Gastrocnemius medialis (tissue), 4 donors: ENCODE measurements around the gene NR6A1. TPM values are rescaled to one million over a fixed set of nuclear protein-coding genes. Genes with fewer than 3 reads are reported as not detected.

Experiments
- ATAC-seq, 2 donors: fragments of 150-250 bp; one replicate each; pipeline ENCODE4 v1.9.1; 2016
- DNase-seq, 2 donors: peaks; one replicate each; pipeline ENCODE4 v3.0.0-alpha.2; 2019
- H3K27ac ChIP-seq, 4 donors: fragments of 200-600 bp; sonication (generic); 1 replicate in 1 of 4; 2 replicates in 3 of 4; pipeline ENCODE4 v1.5.1; 2016 to 2018; ENCODE audit warnings: mild to moderate bottlenecking in 2 of 4, moderate library complexity in 1 of 4
- H3K27me3 ChIP-seq, 3 donors: fragments of 200-600 bp; sonication (generic) in 2 of 3; 1 replicate in 1 of 3; 2 replicates in 2 of 3; pipeline versions ENCODE4 v1.5.1 to v1.6.0; 2016 to 2019; ENCODE audit warnings: mild to moderate bottlenecking in 1 of 3, moderate library complexity in 1 of 3
- H3K36me3 ChIP-seq, 2 donors: fragments of 200-600 bp; sonication (generic) in 1 of 2; one replicate each; pipeline ENCODE4 v1.5.1; 2017 to 2018
- H3K4me1 ChIP-seq, 2 donors: fragments of 200-600 bp; sonication (generic) in 1 of 2; one replicate each; pipeline ENCODE4 v1.5.1; 2016 to 2017; ENCODE audit warnings: mild to moderate bottlenecking in 2 of 2
- H3K4me3 ChIP-seq, 4 donors: fragments of 200-600 bp; sonication (generic) in 3 of 4; 1 replicate in 1 of 4; 2 replicates in 3 of 4; pipeline ENCODE4 v1.5.1; 2016 to 2019; ENCODE audit warnings: mild to moderate bottlenecking in 2 of 4
- H3K9me3 ChIP-seq, 3 donors: fragments of 200-600 bp; sonication (generic) in 2 of 3; 1 replicate in 1 of 3; 2 replicates in 2 of 3; pipeline ENCODE4 v1.5.1; 2016 to 2019
- CTCF ChIP-seq, 5 experiments: fragments of 450-650 bp in 3 of 5; fragments of 200-600 bp in 2 of 5; sonication (generic) in 2 of 5; IDR thresholded peaks in 4 of 5; conservative IDR thresholded peaks in 1 of 5; 1 replicate in 4 of 5; 2 replicates in 1 of 5; pipeline ENCODE4 v1.5.1; 2016 to 2019; ENCODE audit warnings: antibody characterized with exemption in 5 of 5, mild to moderate bottlenecking in 3 of 5, moderate library complexity in 3 of 5
- POLR2A ChIP-seq, 2 donors: fragments of 450-650 bp; IDR thresholded peaks; one replicate each; pipeline ENCODE4 v1.6.1; 2017; ENCODE audit warnings: antibody characterized with exemption in 2 of 2, mild to moderate bottlenecking in 2 of 2, moderate library complexity in 2 of 2
- in situ Hi-C, 4 donors: fragments of 200-750 bp; cut with MboI; loops; one replicate each; pipeline versions ENCODE4 v1.15.0 to v1.8.0; 2017; ENCODE audit warnings: low sequenced_read_pairs in 4 of 4
- intact Hi-C: fragments of 100-400 bp; cut with DNase I; formaldehyde crosslinking; loops from one replicate; pipeline ENCODE4 v1.15.1; 2023; ENCODE audit warnings: low total_unique reads
- total RNA-seq, 4 donors: library from RNA; depleted of rRNA; stranded (reverse); fragments of >200 nt; gene quantifications; one replicate each; pipeline versions ENCODE4 v1.1.0 to v1.2.3, GENCODE V29; 2016

NR6A1 gene
- total RNA-seq, 4 donors from 2014 or later, result 0.58 to 5.6 (median 2.1) TPM

DNA sequence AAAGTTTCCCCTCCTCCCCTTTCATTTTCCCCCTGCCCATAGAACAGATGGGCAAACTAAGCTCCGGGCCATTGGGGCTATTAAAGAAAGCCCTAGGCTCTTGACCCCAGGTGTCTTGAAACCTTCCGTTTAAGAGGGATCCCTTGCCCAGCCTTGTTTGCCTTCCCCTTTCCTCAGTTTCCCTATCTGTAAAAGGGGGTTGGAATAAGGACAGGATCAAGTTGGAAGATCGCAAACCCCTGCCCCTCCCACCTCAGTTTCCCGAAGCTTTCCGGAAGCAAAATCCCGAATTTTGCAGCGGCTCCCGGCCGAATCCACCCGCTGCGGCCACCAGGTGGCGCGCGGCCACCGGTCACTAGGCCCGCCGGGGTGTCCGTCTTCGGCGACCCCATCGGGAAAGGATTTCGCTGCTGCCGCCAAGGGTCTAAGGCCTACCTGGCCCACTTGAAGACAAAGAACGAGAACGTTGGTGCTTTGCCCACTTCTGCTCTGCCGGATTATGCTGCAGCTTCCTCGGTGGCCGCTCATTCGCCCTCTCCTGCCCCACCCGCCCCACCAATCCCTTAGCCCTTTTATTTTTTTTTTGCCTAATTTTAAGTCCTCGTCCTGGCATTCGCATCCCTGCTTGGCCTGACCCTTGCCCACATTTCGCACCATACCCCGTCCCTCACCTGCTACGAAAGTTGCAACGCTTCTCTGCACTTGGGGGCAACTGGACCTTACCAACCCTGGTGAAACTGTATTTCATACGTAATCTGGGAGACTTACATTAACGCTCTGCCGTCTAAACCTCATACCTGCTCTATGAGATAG is 962 bp upstream of the NR6A1 start:
- H3K36me3 ChIP-seq, result no peaks in the 10 kb centered on the region
- intact Hi-C loops (loop anchor here (1.0 to 10.0 kb wide), 5 partner anchors 80 to 603 kb away; partner anchors contain the start of genes GOLGA1, HSPA5 and SCAI), in situ Hi-C loops (loop anchor here (5.0 to 25.0 kb wide), 6 partner anchors 75 to 615 kb away; partner anchors contain the start of genes SCAI (in 2 of the 4) and WDR38 (in 2 of the 4))
- H3K9me3 ChIP-seq, result no peaks in the 10 kb centered on the region
- peak overlapping the region; percentile 77 to 87 (median 80) for H3K27ac ChIP-seq
- peak overlapping the region; percentile 61 to 77 (median 72) for H3K4me3 ChIP-seq
- no peak for TF ChIP-seq POLR2A (IDR thresholded peaks at IDR 0.05)
- peak; percentile 97 to 99 (median 97) for TF ChIP-seq CTCF (IDR thresholded peaks at IDR 0.05 in 4 of 5, conservative IDR thresholded peaks at IDR 0.05 in 1 of 5)
- peaks cover 8 to 29% (median 11%) of the 10 kb centered on the region in 3 donors for H3K27me3 ChIP-seq
- DNase-seq (peak in 1 of 2 donors; percentile 63), ATAC-seq (peak; percentile 32 to 37)
- peaks cover 23 to 24% of the 10 kb centered on the region in 2 donors for H3K4me1 ChIP-seq

DNA sequence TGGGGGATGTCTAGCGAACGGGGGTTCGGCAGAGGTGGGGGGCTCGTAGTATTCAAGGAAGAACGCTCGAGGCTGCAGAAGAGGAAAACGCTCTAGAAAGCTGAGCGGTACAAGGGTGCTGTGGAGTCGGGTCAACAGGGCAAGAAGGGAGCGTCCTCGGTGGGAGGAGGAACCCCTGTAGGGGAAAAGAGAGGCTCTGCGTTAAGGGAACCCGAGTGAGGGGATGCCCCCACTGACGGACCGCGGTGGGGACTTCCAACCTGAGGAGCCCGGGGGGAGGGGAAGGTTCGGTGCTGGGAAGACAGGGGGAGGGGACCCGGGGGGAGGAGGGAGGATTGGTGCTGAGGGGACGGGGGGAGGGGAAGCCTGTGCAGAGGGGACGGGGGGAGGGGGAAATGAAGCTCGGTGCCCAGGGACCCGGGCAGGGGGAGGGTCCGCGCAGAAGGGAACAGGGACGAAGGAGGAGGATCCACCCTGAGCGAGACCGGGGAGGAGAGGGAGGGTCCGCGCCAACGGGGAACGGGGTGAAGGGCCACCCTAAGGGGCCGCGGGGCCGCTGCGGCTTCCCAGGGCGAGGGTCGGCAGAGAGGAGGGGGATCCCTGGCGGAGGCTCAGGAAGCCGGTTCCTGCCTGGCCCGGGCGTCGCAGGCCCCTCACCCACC is 621 bp downstream of the NR6A1 start:
- Histone ChIP-seq H3K9me3 (no peaks in the 10 kb centered on the region), H3K4me3 (peak overlapping the region; percentile 61 to 77 (median 72)), H3K27ac (peak overlapping the region; percentile 77 to 87 (median 80)), H3K27me3 (peaks cover 8 to 34% (median 14%) of the 10 kb centered on the region in 3 donors), H3K36me3 (no peaks in the 10 kb centered on the region), H3K4me1 (peaks cover 16 to 20% of the 10 kb centered on the region in 2 donors)
- no peak for DNase-seq
- TF ChIP-seq CTCF (IDR thresholded peaks at IDR 0.05 in 4 of 5, conservative IDR thresholded peaks at IDR 0.05 in 1 of 5) (no peak), POLR2A (IDR thresholded peaks at IDR 0.05) (no peak)
- ATAC-seq, result no peak
- intact Hi-C loops, result loop anchor here (2.0 to 10.0 kb wide), 4 partner anchors 170 to 604 kb away; partner anchors contain the start of genes GOLGA1, HSPA5 and SCAI
- in situ Hi-C loops, result loop anchor here (5.0 to 25.0 kb wide), 6 partner anchors 77 to 617 kb away; partner anchors contain the start of genes SCAI (in 2 of the 4) and WDR38 (in 2 of the 4)

DNA sequence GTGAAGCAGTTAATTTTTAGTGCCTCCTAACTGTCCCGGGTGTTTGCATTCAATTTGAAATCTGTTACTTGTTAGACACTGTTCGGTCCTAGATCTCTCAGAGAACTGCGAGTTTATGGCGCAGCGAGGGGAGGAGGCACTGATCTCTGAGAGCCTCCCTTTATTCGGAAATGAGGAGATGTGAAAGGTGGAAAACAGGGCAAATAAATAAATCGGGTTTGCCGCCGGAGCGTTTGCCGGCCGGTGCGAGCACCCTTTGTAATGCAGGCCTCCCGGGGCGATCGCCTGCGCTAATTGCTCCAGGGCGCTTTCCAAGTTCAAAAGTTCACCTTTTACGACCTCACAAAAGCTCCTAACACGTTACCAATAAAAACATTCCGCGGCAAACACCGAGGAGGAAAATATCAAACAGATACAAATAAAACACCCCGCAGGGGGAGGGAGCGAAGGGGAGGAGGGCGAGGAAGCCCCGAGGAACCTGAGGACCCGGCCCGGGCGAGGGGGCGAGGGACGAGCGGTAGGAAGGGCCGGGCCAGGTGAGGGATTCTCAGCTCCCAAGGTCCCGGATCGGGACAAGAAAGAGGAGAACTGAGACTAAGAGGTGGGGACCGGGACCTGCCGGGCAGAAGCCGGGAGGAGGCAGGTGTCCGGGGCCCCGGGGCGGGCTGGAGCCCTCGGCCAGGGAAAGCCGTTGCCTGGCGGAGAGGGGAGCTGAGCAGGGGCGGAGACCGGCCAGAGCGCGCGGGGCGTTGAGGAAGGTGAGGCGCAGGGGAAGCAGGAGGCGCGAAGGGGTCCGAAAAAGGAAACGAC is 1.4 kb downstream of the NR6A1 start:
- Histone ChIP-seq H3K9me3 (no peaks in the 10 kb centered on the region), H3K27me3 (peaks cover 8 to 38% (median 14%) of the 10 kb centered on the region in 3 donors), H3K4me1 (peaks cover 13 to 20% of the 10 kb centered on the region in 2 donors), H3K4me3 (peak overlapping the region; percentile 61 to 77 (median 72)), H3K36me3 (no peaks in the 10 kb centered on the region), H3K27ac (peak overlapping the region; percentile 38 to 87 (median 58))
- ATAC-seq (no peak), DNase-seq (no peak)
- in situ Hi-C loops (loop anchor here (5.0 to 25.0 kb wide), 6 partner anchors 78 to 618 kb away; partner anchors contain the start of genes SCAI (in 2 of the 4) and WDR38 (in 2 of the 4)), intact Hi-C loops (loop anchor here (2.0 to 10.0 kb wide), 4 partner anchors 171 to 605 kb away; partner anchors contain the start of genes GOLGA1, HSPA5 and SCAI)
- TF ChIP-seq CTCF (IDR thresholded peaks at IDR 0.05 in 4 of 5, conservative IDR thresholded peaks at IDR 0.05 in 1 of 5), result no peak
- TF ChIP-seq POLR2A (IDR thresholded peaks at IDR 0.05), result no peak
